ENCODE results near the gene WWTR1.

WWTR1 gene

GRCh38 chr3:149603126-149604074, 54.4 kb downstream of the WWTR1 start:
- no peak overlapping the region for H3K4me3 ChIP-seq (ENCODE audit: low read length)
- no peak for TF ChIP-seq ZNF274 (IDR thresholded peaks at IDR 0.05; ENCODE audit: low read depth, low read length)

GRCh38 chr3:149600634-149601033, 57.2 kb downstream of the WWTR1 start:
- no peak overlapping the region for H3K4me3 ChIP-seq (ENCODE audit: low read length)
- TF ChIP-seq ZNF274 (IDR thresholded peaks at IDR 0.05; ENCODE audit: low read depth, low read length): no peak

GRCh38 chr3:149599236-149599635, 58.6 kb downstream of the WWTR1 start:
- no peak for TF ChIP-seq ZNF274 (IDR thresholded peaks at IDR 0.05; ENCODE audit: low read depth, low read length)
- H3K4me3 ChIP-seq (ENCODE audit: low read length): no peak overlapping the region

GRCh38 chr3:149596134-149596770, 61.6 kb downstream of the WWTR1 start:
- TF ChIP-seq ZNF274 (IDR thresholded peaks at IDR 0.05; ENCODE audit: low read depth, low read length): no peak
- H3K4me3 ChIP-seq (ENCODE audit: low read length): no peak overlapping the region

- H3K4me3 ChIP-seq (ENCODE audit: low read length): no peak overlapping the region
- TF ChIP-seq ZNF274 (IDR thresholded peaks at IDR 0.05; ENCODE audit: low read depth, low read length): no peak
Measured at GRCh38 chr3:149593418-149594160, 64.2 kb downstream of the WWTR1 start.

GRCh38 chr3:149592758-149593240, 65.0 kb downstream of the WWTR1 start:
- TF ChIP-seq ZNF274 (IDR thresholded peaks at IDR 0.05; ENCODE audit: low read depth, low read length): no peak
- no peak overlapping the region for H3K4me3 ChIP-seq (ENCODE audit: low read length)

- no peak overlapping the region for H3K4me3 ChIP-seq (ENCODE audit: low read length)
- no peak for TF ChIP-seq ZNF274 (IDR thresholded peaks at IDR 0.05; ENCODE audit: low read depth, low read length)
Measured at GRCh38 chr3:149590691-149591441, 67.0 kb downstream of the WWTR1 start.

GRCh38 chr3:149589332-149589731, 68.5 kb downstream of the WWTR1 start:
- H3K4me3 ChIP-seq (ENCODE audit: low read length): no peak overlapping the region
- TF ChIP-seq ZNF274 (IDR thresholded peaks at IDR 0.05; ENCODE audit: low read depth, low read length): no peak

- TF ChIP-seq ZNF274 (IDR thresholded peaks at IDR 0.05; ENCODE audit: low read depth, low read length): no peak
- no peak overlapping the region for H3K4me3 ChIP-seq (ENCODE audit: low read length)
Measured at GRCh38 chr3:149588909-149589308, 68.9 kb downstream of the WWTR1 start.

GRCh38 chr3:149587383-149587782, 70.4 kb downstream of the WWTR1 start:
- no peak overlapping the region for H3K4me3 ChIP-seq (ENCODE audit: low read length)
- no peak for TF ChIP-seq ZNF274 (IDR thresholded peaks at IDR 0.05; ENCODE audit: low read depth, low read length)

- no peak overlapping the region for H3K4me3 ChIP-seq (ENCODE audit: low read length)
- no peak for TF ChIP-seq ZNF274 (IDR thresholded peaks at IDR 0.05; ENCODE audit: low read depth, low read length)
Measured at GRCh38 chr3:149586871-149587270, 71.0 kb downstream of the WWTR1 start.

GRCh38 chr3:149585401-149585726, 72.5 kb downstream of the WWTR1 start:
- no peak overlapping the region; the same call in 1 of the 2 replicates for H3K4me3 ChIP-seq (ENCODE audit: low read length)
- TF ChIP-seq ZNF274 (IDR thresholded peaks at IDR 0.05; ENCODE audit: low read depth, low read length): no peak

- no peak overlapping the region for H3K4me3 ChIP-seq (ENCODE audit: low read length)
- no peak for TF ChIP-seq ZNF274 (IDR thresholded peaks at IDR 0.05; ENCODE audit: low read depth, low read length)
Measured at GRCh38 chr3:149583921-149584635, 73.7 kb downstream of the WWTR1 start.

Data from GM08714 (cell line).